ENCODE data around the gene SIX3. TPM values are rescaled to one million over a fixed set of nuclear protein-coding genes. Genes with fewer than 3 reads are reported as not detected.

The SIX3 gene
- total RNA-seq, 1 donor from 2014 or later: not detected

GRCh38 chr2:44980751-44981713 is 39.5 kb downstream of the SIX3 start:
- DNase-seq (ENCODE audit: low read depth, low spot score): no peak

GRCh38 chr2:44981714-44982108 is 40.2 kb downstream of the SIX3 start:
- DNase-seq (ENCODE audit: low read depth, low spot score): peak; percentile 19

- DNase-seq (ENCODE audit: low read depth, low spot score): no peak
Observed at GRCh38 chr2:44983836-44984604, 42.5 kb downstream of the SIX3 start.

GRCh38 chr2:44989176-44989575 is 47.7 kb downstream of the SIX3 start:
- DNase-seq (ENCODE audit: low read depth, low spot score): no peak

GRCh38 chr2:44994377-44994776 is 52.9 kb downstream of the SIX3 start:
- no peak for DNase-seq (ENCODE audit: low read depth, low spot score)

Other genes starting within 250 kb of the SIX3 start
- gene SIX2, start 67.8 kb downstream of the SIX3 start, total RNA-seq: 0.14 and 0.20 TPM in 2 replicates